Choroid plexus epithelial cell (primary cell): ENCODE results near the gene OCA2.

Experiments used
- DNase-seq: peaks from one replicate; pipeline ENCODE4 v3.0.0-alpha.2; 2010; ENCODE audit warnings: low read depth
- H3K4me3 ChIP-seq: 2 replicates; pipeline ENCODE4 v1.5.1; 2011; ENCODE audit warnings: low read depth, mild to moderate bottlenecking, control low read depth, low read length, moderate library complexity
- TF ChIP-seq, protein P1 (sequence below): conservative IDR thresholded peaks from 2 replicates; pipeline ENCODE4 v1.5.1; 2011; ENCODE audit warnings: low read depth, mild to moderate bottlenecking, control low read depth, inconsistent platforms, low read length, moderate library complexity

The OCA2 gene

DNA sequence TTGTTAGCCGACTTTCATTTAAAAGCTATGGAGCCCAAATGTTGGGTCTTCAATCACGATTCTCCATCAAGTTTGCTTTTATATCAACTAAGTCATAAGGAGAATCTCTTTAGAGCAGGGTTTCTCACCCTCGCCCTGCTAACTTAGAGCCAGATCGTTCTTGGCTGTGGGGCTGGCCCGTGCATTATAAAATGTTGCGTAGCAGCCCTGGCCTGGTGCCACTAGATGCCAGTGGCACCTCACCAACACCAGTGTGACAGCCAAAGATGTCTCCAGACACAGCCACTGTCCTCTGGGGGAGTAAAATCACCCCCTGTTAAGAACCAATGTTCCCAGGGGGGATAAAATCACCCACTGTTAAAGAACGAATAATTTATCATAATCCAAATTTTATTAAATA, 226.1 kb downstream of the OCA2 start:
- H3K4me3 ChIP-seq, result no peak overlapping the region
- TF ChIP-seq, protein P1, sequence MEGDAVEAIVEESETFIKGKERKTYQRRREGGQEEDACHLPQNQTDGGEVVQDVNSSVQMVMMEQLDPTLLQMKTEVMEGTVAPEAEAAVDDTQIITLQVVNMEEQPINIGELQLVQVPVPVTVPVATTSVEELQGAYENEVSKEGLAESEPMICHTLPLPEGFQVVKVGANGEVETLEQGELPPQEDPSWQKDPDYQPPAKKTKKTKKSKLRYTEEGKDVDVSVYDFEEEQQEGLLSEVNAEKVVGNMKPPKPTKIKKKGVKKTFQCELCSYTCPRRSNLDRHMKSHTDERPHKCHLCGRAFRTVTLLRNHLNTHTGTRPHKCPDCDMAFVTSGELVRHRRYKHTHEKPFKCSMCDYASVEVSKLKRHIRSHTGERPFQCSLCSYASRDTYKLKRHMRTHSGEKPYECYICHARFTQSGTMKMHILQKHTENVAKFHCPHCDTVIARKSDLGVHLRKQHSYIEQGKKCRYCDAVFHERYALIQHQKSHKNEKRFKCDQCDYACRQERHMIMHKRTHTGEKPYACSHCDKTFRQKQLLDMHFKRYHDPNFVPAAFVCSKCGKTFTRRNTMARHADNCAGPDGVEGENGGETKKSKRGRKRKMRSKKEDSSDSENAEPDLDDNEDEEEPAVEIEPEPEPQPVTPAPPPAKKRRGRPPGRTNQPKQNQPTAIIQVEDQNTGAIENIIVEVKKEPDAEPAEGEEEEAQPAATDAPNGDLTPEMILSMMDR, result no peak
- DNase-seq, result no peak

DNA sequence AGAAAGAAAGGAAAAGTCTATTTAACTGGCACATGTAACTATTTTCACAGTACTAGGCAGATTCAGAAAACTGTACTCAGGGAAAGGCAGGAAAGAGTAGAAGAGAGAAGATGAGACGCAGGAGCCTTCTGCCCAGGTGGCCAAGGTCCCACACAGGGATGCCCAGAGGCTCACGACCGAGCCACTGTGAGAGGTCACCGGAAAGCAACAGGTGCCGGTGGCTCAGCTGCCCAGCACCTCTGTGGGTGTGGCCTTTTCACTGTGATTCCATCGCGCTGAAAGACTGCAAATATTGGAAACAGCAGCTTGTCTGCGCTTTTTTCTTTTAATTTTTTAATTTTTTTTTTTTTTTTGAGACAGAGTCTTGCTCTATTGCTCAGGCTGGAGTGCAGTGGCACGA, 226.8 kb downstream of the OCA2 start:
- no peak overlapping the region for H3K4me3 ChIP-seq
- no peak for DNase-seq
- TF ChIP-seq, protein P1, result no peak

DNA sequence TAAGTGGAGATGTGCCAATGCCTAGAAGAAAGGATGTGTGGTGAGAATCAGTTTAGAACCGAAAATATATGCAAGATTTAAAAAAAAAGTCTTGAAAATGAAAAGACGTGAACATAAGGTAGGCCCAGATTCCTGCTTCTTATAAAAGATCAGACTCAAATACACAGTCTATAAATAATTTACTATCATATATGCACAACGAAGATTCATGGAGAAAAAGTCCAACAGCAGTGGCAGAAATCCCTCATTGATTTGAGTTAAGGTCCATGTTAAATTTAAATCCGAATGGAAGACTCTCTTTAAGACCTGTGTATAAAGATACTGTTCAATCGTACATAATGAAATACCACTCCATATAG, 227.2 kb downstream of the OCA2 start:
- TF ChIP-seq, protein P1, result no peak
- no peak overlapping the region for H3K4me3 ChIP-seq
- DNase-seq, result no peak

DNA sequence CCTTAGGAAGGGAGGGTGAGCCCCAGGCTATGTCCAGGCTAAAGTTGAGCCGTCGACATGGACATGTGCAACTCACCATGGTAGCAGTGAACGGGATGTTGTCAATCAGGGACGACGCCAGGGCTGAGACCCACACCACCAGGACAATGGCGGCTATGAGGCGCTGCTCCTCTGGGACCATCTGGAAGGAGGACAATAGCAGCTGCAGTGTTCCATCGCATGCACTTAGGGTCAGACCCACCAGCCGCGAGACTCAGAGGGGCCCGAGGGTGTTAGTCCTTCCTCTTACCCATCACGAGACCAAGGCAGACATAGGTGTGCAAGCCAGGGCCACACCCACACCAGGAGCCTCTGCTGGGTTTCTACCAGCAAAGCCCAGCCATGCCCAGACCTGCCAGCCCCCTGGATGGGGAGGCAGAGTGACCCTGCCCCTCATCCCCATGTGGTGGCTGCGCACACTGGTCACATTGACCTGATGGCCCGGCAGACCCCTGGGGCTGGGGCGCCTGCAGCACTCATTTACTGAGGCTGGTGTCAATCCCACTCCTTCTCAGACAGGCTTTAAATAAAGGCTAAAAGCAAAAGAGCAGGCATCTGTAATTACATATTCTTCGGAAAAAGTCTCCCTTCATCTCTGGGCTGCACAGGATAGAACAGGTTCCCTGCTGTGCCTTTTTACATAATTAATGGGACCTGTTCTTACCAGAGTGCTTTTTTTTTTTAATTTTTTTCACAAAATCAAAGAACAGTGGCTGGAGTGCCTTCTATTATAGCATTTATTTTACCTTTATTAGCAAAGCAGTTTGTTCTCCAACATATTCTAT, 227.8 kb downstream of the OCA2 start:
- TF ChIP-seq, protein P1, result no peak
- no peak overlapping the region for H3K4me3 ChIP-seq
- DNase-seq, result no peak

DNA sequence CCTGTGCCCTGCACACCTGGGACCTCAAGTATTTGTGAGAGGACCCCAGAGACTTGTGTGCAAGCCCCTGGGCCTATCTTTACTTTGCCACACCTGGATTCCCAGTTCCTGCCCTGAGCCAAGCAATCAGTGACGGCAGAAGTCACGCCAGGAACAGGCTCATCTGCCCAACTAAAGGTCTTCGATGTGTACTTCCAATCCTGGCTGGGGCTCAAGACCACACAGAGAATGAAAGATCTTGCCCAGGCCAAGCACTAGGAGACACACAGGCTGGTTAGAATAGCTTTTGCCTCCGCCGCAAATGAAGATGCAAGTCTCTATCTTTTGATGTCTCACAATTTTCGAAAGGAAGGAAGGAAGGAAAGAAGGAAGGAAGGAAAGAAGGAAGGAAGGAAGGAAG, 228.8 kb downstream of the OCA2 start:
- DNase-seq, result no peak
- no peak overlapping the region for H3K4me3 ChIP-seq
- TF ChIP-seq, protein P1, result no peak

DNA sequence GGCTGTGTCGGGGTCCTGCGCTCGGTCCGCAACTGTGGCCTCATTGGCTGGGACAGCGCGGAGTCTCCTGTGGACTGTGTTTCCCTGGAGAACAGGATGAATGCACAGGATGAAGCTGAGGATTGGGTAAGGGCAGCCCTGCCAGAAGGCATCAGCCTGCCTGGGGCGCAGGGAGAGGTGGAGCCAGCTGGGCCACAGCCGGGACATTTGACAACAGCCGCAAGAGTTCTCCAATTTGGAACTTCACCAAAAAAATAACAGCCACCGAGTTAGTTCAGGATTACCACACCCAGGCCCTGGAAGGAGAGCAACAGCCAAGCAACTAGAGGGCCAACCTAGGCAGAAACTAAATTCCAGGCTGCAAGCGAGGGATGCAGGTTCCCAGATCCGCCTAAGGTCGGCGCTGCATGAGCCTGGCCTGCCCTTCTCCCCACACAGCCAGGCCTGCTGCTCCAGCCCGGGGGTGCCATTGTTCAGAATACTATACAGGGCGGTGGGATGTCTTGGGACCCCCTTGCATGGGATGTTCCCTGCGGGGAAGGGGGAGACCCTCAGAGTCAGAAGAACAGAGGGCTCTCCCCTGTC, 229.3 kb downstream of the OCA2 start:
- no peak for DNase-seq
- H3K4me3 ChIP-seq, result no peak overlapping the region
- TF ChIP-seq, protein P1, result no peak
